ENCODE measurements around the gene ZNF432. TPM values are rescaled to one million over a fixed set of nuclear protein-coding genes. Genes with fewer than 3 reads are reported as not detected.
A peak's percentile ranks its signal among the peaks of the same experiment; 100 is the strongest.
"Not testable (repeated sequence)": the region's sequence is repeated elsewhere in the genome, so short reads cannot be mapped to it uniquely, and the experiment has no call there.

Gene ZNF432
- polyA plus RNA-seq, 2 of the 4 experiments (the other 2 are of a cell fraction), result 2.0 to 3.8 TPM

- ATAC-seq, result no peak
- Histone ChIP-seq H3K4me3 (no peak overlapping the region), H3K27ac (no peak overlapping the region), H3K9me3 (peaks cover 92% of the 10 kb centered on the region), H3K4me2 (no peak overlapping the region), H3K4me1 (no peaks in the 10 kb centered on the region)
- no peak for FAIRE-seq
- TF ChIP-seq MAFK (IDR thresholded peaks at IDR 0.05; ENCODE audit: partially characterized antibody), result peak; percentile 1
- TF ChIP-seq, protein P1, sequence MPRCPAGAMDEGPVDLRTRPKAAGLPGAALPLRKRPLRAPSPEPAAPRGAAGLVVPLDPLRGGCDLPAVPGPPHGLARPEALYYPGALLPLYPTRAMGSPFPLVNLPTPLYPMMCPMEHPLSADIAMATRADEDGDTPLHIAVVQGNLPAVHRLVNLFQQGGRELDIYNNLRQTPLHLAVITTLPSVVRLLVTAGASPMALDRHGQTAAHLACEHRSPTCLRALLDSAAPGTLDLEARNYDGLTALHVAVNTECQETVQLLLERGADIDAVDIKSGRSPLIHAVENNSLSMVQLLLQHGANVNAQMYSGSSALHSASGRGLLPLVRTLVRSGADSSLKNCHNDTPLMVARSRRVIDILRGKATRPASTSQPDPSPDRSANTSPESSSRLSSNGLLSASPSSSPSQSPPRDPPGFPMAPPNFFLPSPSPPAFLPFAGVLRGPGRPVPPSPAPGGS (IDR thresholded peaks at IDR 0.05), result no peak
- CTCF ChIA-PET, result no interaction called here
- WGBS (ENCODE audit: missing lambda C conversion rate), result 84% methylated on average over 6 of the region's 6 CpGs
- no peak for DNase-seq (ENCODE audit: low read depth in 1 of 2, low spot score in 1 of 2)
- POLR2A ChIA-PET, result no interaction called here
Measured at GRCh38 chr19:52065399-52065798, 16.8 kb upstream of the ZNF432 start.

GRCh38 chr19:52056480-52056879 is 7.8 kb upstream of the ZNF432 start:
- H3K9me3 ChIP-seq, result peaks cover 55% of the 10 kb centered on the region
- H3K27ac ChIP-seq; FAIRE-seq; H3K4me2 ChIP-seq; ATAC-seq; POLR2A ChIA-PET; CTCF ChIA-PET; H3K4me3 ChIP-seq; DNase-seq (ENCODE audit: low read depth in 1 of 2, low spot score in 1 of 2); H3K4me1 ChIP-seq: not testable (repeated sequence)
- WGBS (ENCODE audit: missing lambda C conversion rate), result 58% methylated on average over 3 of the region's 3 CpGs

GRCh38 chr19:52051736-52052135 is 3.1 kb upstream of the ZNF432 start:
- H3K4me3 ChIP-seq; H3K4me2 ChIP-seq; H3K4me1 ChIP-seq; POLR2A ChIA-PET; H3K27ac ChIP-seq; FAIRE-seq; CTCF ChIA-PET; DNase-seq (ENCODE audit: low read depth in 1 of 2, low spot score in 1 of 2); ATAC-seq: not testable (repeated sequence)
- WGBS (ENCODE audit: missing lambda C conversion rate), result 38% methylated on average over 1 of the region's 1 CpG
- H3K9me3 ChIP-seq, result peaks cover 56% of the 10 kb centered on the region

DNA sequence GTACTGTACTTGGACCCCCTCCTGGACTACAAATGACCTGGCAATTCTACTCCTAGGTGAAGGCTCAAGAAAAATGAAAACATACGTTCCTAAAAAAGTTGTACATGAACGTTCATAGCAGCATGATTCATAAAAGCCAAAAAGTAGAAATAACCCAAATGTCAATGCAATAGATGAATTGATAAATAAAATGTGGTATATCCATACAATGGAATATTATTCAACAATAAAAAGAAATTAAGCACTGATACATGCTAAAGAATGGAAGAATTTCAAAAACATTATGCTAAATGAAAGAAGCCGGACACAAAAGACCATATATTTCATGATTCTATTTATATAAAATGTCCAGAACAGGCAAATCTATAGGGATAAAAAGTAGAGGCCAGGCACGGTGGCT is 9.5 kb downstream of the ZNF432 start:
- ATAC-seq (no peak), FAIRE-seq (no peak), DNase-seq (ENCODE audit: low read depth in 1 of 2, low spot score in 1 of 2) (no peak)
- H3K9me3 ChIP-seq, result peaks cover 88% of the 10 kb centered on the region
- 84% methylated on average over 4 of the region's 4 CpGs for WGBS (ENCODE audit: missing lambda C conversion rate)
- H3K4me1 ChIP-seq, result no peaks in the 10 kb centered on the region
- POLR2A ChIA-PET, result no interaction called here
- no peak overlapping the region for H3K4me3 ChIP-seq
- H3K27ac ChIP-seq, result no peak overlapping the region
- CTCF ChIA-PET, result no interaction called here
- H3K4me2 ChIP-seq, result no peak overlapping the region
- TF ChIP-seq RCOR1 (IDR thresholded peaks at IDR 0.05; ENCODE audit: low read depth, low read length) (no peak), KDM5A (IDR thresholded peaks at IDR 0.05) (no peak), RNF2 (IDR thresholded peaks at IDR 0.05; ENCODE audit: borderline replicate concordance, low read depth) (no peak), HOXB13 (CRISPR knock-in tag; IDR thresholded peaks at IDR 0.05; ENCODE audit: low read depth) (no peak), MAX (IDR thresholded peaks at IDR 0.05) (no peak), HOXA7 (CRISPR knock-in tag; IDR thresholded peaks at IDR 0.05) (no peak), ZNF302 (CRISPR knock-in tag; IDR thresholded peaks at IDR 0.05) (no peak), CEBPB (IDR thresholded peaks at IDR 0.05) (no peak)

GRCh38 chr19:52034051-52034728 is 14.4 kb downstream of the ZNF432 start:
- Histone ChIP-seq H3K4me2 (no peak overlapping the region), H3K4me1 (no peaks in the 10 kb centered on the region), H3K4me3 (no peak overlapping the region), H3K9me3 (peaks cover 100% of the 10 kb centered on the region), H3K27ac (no peak overlapping the region)
- ChIA-PET CTCF (no interaction called here), POLR2A (no interaction called here)
- TF ChIP-seq GATA3 (IDR thresholded peaks at IDR 0.05; ENCODE audit: borderline replicate concordance) (peak; percentile 40; the same call in 1 of the 2 replicates), JUNB (IDR thresholded peaks at IDR 0.05) (no peak), FOSB (CRISPR knock-in tag; IDR thresholded peaks at IDR 0.05) (no peak), FOSL2 (IDR thresholded peaks at IDR 0.05) (no peak), FOSL2 (CRISPR knock-in tag; IDR thresholded peaks at IDR 0.05) (no peak)
- FAIRE-seq (no peak), ATAC-seq (no peak), DNase-seq (ENCODE audit: low read depth in 1 of 2, low spot score in 1 of 2) (peak in 1 of 2 experiments; percentile 44)
- WGBS (ENCODE audit: missing lambda C conversion rate), result 91% methylated on average over 12 of the region's 12 CpGs
